ENCODE measurements around the gene IGF1R. TPM values are rescaled to one million over a fixed set of nuclear protein-coding genes. Genes with fewer than 3 reads are reported as not detected.

Gene IGF1R
- total RNA-seq, 1 donor from 2014 or later: 29.2 TPM

DNA sequence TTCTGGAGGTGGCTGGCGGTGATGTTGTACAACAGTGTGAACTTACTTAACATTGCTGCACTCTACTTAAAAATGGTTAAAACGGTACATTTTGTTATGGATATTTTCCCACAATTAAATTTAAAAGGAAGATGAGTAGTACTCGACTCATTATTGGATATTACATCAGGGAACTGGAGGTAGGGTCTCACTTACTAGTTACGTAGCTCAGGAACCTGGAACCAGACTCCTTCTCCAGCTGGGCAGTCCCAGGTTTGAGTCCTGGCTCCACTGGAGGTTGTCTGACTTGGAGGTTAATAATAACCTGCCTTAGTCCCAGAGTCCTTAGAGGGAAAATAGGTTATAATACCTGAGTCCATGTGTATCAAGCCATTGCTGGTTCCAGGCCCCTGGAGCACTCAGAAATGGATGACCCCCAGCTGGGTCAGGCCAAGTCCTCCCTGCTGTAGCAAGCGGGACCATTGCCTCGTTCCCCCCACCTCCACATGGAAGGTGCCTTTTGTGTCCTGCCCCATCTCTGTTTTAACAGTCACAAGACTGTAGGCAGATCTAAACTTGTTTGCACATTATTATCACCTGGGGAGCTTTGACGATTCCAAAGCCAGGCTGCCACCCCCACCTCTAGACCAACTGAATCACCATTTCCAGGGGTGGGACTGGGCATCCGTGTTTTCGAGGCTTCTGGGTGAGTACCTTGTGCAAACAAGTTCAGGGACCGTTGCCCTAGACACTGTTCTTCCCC, 126.6 kb downstream of the IGF1R start:
- DNase-seq (ENCODE audit: low spot score): no peak

DNA sequence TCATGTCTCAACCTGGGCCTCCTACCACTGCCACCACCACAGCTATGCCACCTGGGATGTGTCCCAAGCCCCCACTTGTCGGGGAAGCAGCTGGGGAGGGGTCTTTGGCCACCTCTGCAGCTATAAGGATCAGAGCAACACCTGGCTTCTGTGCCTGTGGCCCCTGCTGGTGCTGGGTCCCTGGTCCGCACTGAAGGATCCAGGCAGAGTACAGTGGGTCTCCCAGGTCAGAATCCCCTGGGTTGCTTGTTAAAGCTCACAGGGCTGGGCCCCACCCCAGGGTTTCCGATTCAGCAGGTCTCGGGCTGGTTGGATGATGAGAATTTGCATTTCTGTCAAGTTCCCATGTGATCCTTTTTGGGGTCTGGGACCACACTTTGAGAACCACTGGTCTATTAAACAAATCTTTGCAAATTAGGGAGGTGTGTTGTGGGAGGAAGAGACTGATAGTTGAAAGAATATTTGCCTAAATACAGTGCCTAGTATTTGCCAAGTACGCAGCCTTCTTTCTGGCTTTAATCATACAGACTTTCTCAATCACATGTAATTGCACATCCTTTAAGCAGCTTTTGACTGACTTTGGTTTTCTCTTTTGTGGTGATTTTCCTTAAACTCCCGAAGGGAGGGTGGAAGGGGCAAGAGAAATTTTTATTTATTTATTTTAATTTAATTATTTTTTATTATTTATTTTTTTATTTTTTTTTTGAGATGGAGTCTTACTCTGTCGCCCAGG, 127.3 kb downstream of the IGF1R start:
- DNase-seq (ENCODE audit: low spot score): no peak

DNA sequence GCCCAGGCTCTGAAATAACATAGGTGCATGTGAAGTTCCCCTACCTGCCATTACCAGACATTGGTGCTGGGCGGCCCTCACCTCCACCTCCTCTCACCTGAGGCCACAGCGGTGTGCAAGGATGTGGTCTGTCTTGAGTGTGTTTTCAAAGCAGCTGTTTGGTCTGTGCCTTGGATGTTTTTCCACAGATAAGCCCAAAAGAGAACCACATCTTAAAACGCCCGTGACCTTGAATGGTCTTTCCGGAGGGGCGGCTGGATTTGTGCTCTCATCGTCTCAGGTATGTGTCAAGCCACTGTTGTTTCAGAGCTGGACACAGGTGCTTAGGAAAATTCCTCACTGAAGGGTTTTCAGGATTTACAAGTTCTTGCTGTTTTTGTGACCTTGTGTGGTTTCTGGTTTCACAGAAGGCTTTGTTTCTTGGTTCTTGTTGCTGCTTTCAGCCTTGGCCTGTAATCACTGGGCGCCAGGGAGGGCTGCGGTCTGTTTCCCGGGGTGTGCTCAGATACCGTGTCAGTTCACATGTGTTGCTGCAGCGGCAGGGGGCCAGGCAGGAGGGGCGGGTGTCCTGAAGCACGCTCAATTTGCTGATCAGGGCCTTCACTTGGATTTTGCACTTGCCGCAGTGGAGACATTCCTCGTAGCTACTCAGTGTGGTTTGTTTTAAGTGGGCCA, 128.4 kb downstream of the IGF1R start:
- DNase-seq (ENCODE audit: low spot score): no peak

DNA sequence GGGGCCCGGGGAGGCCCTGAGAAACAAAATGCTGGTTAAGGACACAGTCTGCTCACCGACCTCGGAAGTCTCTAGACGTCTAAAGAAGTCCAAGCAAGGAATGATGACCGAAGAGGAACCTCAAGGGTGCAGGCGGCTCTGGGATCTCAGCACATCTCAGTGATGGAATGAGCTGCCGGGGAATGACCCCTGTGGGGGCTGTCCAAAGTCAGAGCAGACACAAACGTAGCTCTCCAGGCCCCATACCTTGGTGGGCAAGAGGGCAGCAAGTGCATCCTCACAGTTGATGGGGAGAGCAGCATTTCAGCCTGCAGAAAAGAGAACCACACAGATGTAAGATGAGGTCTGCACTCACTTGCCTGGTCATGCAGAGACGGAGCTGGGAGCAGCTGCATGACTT, 129.1 kb downstream of the IGF1R start:
- no peak for DNase-seq (ENCODE audit: low spot score)

DNA sequence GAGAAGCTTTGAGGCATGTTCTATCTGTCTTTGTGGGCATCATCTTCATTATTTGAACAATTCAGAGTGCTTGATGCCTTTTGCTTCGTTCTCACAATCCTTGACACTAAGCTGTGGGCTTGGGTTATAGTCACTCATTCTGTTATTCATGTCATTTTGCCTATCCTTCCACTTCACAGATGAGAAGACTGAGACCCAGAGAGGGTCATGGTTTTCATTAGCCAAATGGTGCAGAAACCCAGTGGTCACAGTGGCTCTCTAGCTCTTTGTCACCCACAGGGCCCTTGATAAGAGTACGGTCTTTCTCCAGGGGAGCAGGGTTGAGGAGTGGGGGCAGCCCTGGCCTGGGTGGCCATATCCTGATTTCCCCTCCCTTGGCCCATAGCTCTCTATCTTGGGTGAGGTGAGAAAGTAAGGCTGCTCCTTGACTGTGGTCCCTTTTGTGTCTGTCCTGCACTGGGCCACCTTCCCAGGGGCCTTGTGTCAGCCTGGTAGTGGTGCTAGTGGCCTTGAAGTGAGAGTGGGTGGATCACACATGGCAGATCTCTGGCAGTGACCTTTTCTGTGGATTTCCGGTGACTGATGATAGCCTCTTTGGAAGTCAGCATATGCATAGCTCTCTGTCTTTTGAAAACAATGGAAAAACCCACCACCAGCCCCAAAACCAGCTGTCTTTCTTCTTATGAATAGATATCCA, 130.1 kb downstream of the IGF1R start:
- DNase-seq (ENCODE audit: low spot score): no peak

DNA sequence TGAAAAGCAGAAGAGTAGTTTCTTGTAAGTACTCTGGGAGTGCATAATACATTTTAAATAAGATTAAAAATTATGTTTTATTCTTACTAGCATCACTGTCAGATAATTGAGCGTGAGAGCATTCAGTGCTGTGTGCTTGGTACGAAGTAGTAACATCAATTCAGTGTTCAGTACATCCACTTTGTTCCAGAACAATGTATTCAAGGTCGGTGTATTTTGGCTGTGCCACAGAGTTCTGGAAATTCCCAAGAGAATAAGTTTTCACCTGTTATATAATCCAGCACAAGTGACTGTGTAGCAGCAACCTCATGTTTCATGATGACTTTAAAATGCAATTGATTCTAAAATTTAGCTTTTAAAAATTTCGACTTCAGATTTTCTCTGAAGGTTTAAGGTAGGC, 130.6 kb downstream of the IGF1R start:
- DNase-seq (ENCODE audit: low spot score): no peak

DNA sequence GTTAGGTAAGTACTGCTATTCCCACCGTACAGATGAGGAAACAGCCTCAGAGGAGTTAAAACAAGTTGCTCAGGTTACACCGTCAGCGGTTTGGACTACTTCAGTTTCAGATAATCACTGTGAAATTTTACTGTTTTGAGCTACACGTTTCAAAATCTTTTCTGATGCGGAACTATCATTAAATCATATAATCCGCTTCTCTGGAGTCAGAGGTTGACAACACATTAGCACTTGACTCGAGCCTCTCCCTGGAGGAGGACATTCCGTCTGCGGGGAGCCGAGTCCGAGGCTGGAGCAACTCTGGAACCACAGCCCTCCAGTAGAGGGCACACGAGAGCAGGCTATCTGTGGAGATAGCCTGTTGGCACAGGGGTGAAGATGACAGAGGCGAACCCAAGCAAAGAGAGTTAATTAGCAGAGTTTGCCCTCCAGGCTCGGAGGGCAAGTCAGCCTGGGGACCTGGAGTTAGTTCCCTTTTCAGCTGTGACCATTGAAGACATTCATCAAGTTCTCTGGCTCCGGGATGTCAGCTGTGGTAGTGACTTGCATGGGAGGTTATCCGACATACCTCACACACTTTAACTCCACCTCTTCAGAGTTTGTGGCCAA, 131.2 kb downstream of the IGF1R start:
- DNase-seq (ENCODE audit: low spot score): no peak

DNA sequence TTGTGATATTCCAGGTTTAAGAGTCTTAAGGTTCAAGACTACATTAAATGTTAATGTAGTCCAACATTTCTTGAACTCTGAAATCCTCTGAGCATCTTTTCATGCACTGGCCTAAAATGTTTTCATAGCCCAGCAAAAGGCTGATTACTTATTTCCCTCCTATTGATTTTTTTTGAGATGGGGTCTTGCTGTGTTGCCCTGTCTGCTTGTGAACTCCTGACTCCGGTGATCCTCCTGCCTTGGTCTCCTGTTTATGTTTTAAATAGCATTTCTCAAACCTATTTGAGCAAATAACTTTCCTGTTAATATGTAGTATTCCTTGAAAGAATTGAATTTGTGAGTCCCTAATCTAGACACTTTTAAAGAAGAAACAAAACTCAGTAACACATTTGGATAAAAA, 133.5 kb downstream of the IGF1R start:
- DNase-seq (ENCODE audit: low spot score): no peak

DNA sequence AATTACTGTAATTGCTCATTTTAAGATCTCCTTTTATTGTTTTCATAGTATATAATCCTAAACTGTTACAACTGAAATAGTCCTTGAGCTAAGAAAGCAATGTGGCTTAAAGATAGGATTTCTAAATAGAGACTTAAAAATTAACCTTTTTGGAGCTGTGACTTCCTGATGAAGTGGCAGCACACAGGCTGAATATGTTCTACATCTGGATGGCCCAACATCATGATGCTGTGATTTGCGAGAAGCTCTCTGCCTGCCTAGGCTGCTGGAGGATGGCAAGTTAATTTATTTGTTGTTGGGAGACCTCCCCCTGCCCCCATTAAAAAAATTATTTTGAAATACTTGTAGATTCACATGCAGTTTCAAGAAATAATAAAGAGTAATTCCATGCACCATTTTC, 134.5 kb downstream of the IGF1R start:
- no peak for DNase-seq (ENCODE audit: low spot score)

DNA sequence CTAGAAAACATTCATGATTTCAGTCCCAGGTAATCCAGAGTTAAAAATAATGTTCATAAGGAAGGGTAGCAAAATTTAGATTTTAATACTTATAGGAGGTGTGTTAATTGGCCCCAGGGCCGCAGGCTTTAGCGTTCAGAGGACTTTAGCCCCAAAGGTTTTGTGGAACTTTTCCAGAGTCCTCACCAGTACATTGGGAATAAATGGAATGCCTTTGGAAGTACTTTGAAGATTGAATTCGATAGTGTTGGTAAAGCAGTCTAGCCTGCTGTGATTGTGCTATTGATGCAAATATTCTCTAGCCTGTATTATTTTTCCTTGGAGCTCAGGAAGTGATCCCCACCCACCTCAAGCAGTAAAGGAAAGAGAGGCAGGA, 137.1 kb downstream of the IGF1R start:
- DNase-seq (ENCODE audit: low spot score): no peak

DNA sequence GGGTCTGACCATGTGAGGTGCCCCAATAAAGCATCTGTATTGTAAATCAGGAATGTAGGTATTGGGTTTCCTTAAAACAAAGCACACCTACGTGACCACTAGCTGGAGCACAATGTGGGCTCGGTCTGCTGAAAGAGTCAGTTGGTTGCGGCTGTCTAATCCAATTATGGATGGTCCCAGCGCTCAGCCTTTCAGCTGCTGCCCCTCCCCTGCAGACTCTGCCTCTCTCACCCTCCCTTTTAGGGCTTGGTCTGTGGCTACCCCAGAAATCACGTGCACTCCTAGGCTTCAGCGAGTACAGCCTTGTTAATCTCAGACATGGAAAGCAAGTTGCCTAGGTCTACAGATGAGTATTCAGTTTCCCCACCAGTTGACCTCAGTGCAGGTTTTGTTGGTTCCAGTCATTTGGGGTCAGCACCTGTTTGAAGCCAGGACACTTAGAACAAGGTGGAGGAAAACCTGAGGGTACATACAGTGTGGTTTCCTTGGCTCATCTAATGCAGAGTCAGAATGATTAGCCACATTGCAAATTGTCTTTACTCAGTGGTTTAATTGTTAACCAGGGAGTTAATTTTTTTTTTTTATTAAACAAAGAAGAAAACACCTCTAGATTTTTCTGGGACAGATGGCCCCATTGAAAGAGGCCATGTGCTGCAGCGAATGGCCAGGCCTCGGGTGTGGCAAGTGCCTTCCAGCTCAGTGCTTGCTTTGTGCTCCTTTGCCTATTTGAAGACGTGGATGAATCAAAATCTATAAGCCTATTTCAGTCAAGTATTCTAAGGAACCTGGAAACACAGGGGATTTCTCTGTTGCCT, 137.7 kb downstream of the IGF1R start:
- DNase-seq (ENCODE audit: low spot score): no peak

DNA sequence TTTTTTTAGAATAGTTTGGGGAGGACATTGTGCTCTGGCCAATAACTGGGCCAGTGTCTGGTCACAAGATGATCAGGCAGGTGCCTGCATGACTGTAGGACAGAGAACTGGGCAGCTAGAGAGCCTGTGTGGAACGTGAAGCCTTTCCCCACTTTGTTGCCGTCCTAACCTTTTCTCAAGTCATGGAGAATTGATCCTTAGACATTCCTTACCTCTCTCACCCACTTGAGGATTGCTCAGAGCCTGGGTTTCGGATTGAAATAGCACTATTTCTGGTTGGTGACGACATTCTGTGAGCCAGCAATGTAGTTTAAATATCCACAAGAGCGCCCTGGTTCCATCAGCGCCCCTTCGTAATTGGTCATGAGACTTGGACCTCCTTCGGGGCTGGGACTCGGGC, 138.4 kb downstream of the IGF1R start:
- no peak for DNase-seq (ENCODE audit: low spot score)

DNA sequence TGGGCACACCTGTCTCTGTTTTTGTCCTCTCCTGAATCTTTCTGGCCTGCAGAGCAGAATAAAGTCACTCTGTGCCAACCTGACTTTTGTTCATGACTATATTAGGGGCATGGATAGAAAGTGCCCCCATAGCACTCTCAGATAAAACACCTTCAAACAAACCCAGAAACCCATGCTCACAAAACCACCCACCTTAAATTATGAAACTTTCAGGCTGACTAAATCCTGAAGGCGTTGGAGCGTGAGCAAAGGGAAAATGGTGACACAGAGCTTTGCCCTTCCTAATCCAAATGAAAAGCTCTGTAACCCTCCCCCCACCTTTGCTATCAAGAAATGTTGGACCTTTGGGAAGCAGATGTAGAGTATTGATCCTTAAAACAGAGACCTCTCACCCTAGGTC, 138.9 kb downstream of the IGF1R start:
- no peak for DNase-seq (ENCODE audit: low spot score)

DNA sequence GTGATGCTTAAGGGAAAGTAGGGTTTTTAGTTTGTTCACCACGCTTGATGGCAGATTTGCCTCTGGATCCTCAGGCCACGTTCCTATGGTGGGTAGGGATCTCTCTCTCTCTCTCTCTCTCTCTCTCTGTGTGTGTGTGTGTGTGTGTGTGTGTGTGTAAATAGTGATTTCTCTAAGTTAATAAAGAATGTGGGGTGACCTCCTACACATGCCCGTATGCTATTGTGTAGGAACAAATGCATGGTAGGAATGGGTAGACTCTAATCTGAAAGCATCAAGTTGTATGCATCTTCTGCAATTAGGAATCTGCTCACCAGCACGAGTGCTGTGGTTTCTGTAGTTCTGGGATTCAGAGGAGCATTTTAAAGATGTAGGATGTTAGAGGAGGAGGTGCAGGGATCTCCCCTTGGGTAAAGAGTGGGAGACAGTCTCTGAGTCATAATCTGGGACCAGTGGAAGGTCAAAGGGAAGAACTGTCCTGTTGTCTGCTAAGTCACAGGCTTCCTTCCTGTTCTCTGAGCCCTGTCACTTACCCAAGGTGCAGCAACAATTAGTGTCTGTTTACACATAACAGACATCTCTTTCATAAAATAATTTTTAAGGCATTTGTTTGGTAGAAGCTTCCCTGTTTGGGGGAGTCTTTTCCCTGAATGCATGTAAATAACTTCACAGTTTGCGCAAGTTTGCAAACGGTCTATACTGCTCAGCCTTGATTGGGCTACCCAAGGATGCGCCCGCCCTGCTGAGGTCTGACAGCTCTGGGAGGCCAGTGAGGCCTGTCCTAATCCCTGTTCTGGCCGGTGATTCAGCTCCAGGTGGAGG, 139.8 kb downstream of the IGF1R start:
- no peak for DNase-seq (ENCODE audit: low spot score)

DNA sequence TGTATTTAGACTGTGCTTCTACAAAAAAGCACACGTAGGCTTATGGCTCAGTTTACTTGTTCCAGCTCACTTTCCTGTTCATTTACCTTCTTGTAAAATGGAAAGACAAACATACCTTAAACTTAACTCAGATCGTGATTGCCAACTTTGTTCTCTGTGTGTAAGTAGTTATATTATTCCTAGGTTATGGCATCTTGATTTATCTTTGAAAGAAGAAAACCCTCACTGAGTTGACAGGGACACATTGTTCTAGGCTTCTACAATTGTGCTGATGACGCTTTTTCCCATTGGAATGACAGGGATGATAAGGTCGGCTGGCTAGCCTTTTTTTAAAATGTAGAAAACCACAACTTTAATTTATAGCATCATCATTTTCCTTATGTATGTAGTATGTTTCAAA, 140.7 kb downstream of the IGF1R start:
- no peak for DNase-seq (ENCODE audit: low spot score)

DNA sequence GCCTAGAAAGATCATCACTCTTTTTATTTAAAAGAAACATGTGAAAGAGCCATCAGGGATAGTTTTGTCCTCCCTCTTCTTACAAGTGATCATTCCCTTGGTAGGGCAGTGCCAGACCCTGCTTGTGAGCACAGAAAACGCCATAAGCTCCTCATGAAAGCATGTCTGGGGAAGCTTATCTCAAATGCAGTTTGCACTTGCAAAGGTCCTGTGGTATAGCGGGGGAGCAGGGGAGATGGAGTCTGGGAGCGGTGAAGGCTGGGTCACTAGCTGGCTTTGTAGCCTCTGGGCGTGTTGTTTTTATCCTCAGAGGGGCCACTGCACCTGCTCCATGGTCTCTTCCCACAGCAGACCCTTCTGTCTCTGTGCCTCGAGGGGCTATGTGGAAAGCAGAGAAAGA, 141.9 kb downstream of the IGF1R start:
- DNase-seq (ENCODE audit: low spot score): no peak

DNA sequence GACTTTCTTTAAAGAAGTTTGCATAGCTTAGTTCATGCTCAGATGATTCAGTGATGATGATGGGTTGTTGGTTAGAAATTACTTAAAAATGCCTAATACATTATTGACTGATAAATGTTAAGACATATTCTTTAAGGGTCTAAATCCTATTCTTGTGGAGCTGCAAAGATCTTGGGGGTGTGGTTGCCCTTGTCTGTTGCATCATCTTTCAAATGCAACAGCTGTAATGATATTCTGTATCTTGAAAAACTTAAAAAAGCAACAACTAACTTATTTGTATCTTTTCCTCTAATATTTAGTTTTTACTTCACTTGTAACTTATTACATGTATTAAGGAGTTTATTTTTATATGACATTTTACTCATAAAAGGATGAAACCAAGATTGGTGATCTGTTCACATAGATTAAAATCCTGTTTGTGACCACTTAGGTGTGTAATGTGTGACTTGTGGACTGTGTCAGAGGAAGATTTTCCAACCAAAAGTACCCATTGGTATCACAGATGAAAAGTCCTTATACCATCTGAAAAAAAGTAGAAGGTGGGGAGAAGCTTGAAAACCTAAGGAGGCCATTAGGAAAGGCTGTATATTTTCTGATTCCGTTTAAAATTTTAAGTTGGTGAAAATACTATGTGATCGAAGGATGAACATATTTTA, 142.8 kb downstream of the IGF1R start:
- DNase-seq (ENCODE audit: low spot score): no peak

DNA sequence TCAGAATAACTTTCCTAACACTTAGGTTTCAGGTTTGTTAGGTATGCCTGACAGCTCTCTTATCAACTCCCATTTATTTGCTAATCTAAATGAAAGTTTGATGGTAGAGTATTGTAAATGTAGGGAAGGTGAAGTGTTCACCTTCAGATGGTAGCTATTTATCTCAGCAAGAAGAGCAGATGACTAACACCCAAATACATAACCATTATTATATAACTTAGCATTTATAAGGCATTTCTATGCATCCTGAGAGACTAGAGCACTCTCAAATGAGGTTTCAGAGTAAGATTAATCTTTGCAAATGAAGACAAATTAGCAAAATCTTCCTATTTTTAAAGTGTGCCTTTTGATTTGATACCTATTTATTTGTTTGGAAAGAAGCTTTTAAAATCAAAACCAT, 143.8 kb downstream of the IGF1R start:
- no peak for DNase-seq (ENCODE audit: low spot score)

DNA sequence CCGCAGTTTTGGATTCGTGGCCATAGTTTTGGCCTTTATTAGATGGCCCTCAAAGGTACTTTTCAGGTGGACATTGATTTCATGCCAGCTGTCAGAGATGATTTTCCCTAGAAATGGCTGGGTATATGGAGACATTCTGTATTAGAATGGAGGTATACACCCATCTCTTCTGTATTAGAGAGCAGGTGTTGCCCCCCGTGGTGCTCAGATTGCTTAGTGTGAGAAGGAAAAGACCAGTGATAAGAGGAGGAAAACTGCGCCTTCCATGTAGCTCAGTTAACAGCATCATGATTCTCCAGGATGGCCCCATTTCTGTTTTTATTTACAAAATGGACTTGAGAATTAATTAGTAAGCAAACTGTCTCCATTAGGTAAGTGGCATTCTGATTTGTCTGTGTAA, 145.9 kb downstream of the IGF1R start:
- DNase-seq (ENCODE audit: low spot score): no peak

All from mesenteric fat pad (tissue), 1 donor.